Body of pancreas (tissue), 4 donors: Measurements from ENCODE around the gene ODAD4.

Source experiments
- POLR2A ChIP-seq, 3 donors: fragments of 450-650 bp; IDR thresholded peaks; one replicate each; pipeline ENCODE4 v1.6.1; 2016; ENCODE audit warnings: antibody characterized with exemption in 3 of 3, mild to moderate bottlenecking in 2 of 3
- TF ChIP-seq, protein P1 (sequence below), 7 experiments: fragments of 450-650 bp in 4 of 7; fragments of 200-600 bp in 3 of 7; sonication (generic) in 3 of 7; IDR thresholded peaks; one replicate each; pipeline ENCODE4 v1.5.1; 2016 to 2019; ENCODE audit warnings: antibody characterized with exemption in 7 of 7

DNA sequence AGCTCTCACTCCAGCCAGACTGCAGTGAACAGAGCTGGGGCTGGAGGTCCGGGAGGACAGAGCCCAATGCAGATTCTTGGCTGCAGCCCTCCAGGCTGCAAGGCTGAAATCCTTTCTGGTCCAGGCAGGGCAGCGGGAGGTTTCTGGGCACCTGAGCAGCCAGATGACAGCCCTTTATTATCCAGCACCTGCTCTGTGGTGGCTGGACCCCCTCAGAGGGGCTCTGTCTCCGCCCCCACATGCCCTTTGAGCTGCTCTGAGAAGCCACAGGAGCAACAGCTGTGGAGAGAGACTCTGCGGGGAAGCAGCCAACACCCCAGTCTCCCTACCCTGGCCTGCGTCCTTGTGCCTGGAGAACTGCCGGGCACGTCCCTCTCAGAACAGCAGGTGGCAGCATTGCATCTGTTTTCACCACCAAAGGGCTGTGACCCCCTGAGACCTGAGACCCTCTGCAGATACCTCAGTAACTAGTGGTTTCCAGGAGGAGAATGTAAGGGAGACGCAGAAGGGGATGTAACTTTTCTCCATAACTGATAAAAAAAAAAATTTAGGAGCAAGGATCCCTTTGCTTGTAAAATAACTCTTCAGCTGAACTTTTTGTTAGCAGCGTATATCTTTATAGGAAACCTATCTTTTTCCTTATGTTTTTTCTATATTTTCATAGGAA, 32.5 kb downstream of the ODAD4 start:
- TF ChIP-seq POLR2A (IDR thresholded peaks at IDR 0.05): no peak
- TF ChIP-seq, protein P1, sequence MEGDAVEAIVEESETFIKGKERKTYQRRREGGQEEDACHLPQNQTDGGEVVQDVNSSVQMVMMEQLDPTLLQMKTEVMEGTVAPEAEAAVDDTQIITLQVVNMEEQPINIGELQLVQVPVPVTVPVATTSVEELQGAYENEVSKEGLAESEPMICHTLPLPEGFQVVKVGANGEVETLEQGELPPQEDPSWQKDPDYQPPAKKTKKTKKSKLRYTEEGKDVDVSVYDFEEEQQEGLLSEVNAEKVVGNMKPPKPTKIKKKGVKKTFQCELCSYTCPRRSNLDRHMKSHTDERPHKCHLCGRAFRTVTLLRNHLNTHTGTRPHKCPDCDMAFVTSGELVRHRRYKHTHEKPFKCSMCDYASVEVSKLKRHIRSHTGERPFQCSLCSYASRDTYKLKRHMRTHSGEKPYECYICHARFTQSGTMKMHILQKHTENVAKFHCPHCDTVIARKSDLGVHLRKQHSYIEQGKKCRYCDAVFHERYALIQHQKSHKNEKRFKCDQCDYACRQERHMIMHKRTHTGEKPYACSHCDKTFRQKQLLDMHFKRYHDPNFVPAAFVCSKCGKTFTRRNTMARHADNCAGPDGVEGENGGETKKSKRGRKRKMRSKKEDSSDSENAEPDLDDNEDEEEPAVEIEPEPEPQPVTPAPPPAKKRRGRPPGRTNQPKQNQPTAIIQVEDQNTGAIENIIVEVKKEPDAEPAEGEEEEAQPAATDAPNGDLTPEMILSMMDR (IDR thresholded peaks at IDR 0.05): peak; percentile 75 to 91 (median 83)
